Stimulated activated CD8-positive, alpha-beta memory T cell treated with anti-CD3 and anti-CD28 coated beads, Interleukin-7, amount 100 ng/mL, for 1 hour (primary cell): ENCODE results near the gene MYH13.

Source experiments
- DNase-seq, 2 donors: peaks; one replicate each; pipeline ENCODE4 v3.0.0-alpha.2; 2020; ENCODE audit warnings: low read depth in 2 of 2

The MYH13 gene

GRCh38 chr17:10251212-10251948 lies 121.4 kb downstream of the MYH13 start:
- DNase-seq = no peak
